Mesenchymal stem cell (in vitro differentiated cells and primary cell): Measurements from ENCODE around the gene CEBPB.

Experiments
- DNase-seq: peaks from one replicate; pipeline ENCODE4 v3.0.0-alpha.2; 2013
- H2AFZ ChIP-seq: one replicate; pipeline ENCODE4 v1.6.1; 2013; ENCODE audit warnings: low read depth, mild to moderate bottlenecking, control low read depth, inconsistent platforms, low read length, moderate library complexity
- H2AK5ac ChIP-seq: 2 replicates; pipeline ENCODE4 v1.6.1; 2013; ENCODE audit warnings: low read length, moderate library complexity, mild to moderate bottlenecking, inconsistent platforms; ENCODE audit not compliant: severe bottlenecking
- H2BK120ac ChIP-seq: one replicate; pipeline ENCODE4 v1.6.1; 2013; ENCODE audit warnings: low read depth, mild to moderate bottlenecking, inconsistent platforms, low read length, moderate library complexity
- H2BK12ac ChIP-seq, 2 experiments: one replicate each; pipeline ENCODE4 v1.6.1; 2013; ENCODE audit warnings: inconsistent platforms in 2 of 2, low read length in 2 of 2, mild to moderate bottlenecking in 2 of 2, moderate library complexity in 2 of 2, control low read depth in 1 of 2
- H2BK15ac ChIP-seq: one replicate; pipeline ENCODE4 v1.6.1; 2013; ENCODE audit warnings: mild to moderate bottlenecking, low read depth, inconsistent platforms; ENCODE audit not compliant: poor library complexity, severe bottlenecking
- H2BK5ac ChIP-seq: 2 replicates; pipeline ENCODE4 v1.6.1; 2013; ENCODE audit warnings: low read depth, mild to moderate bottlenecking, low read length, control low read depth, inconsistent platforms; ENCODE audit not compliant: poor library complexity, severe bottlenecking
- H3K14ac ChIP-seq, 2 experiments: one replicate each; pipeline ENCODE4 v1.6.1; 2013; ENCODE audit warnings: inconsistent platforms in 2 of 2, low read length in 2 of 2, control low read depth in 1 of 2, mild to moderate bottlenecking in 1 of 2, moderate library complexity in 1 of 2
- H3K18ac ChIP-seq, 2 experiments: one replicate each; pipeline ENCODE4 v1.6.1; 2013; ENCODE audit warnings: inconsistent platforms in 2 of 2, low read length in 2 of 2, control low read depth in 1 of 2, low read depth in 1 of 2, mild to moderate bottlenecking in 1 of 2
- H3K23ac ChIP-seq, 2 experiments: one replicate each; pipeline ENCODE4 v1.6.1; 2013; ENCODE audit warnings: inconsistent platforms in 2 of 2, low read length in 2 of 2, mild to moderate bottlenecking in 2 of 2, moderate library complexity in 2 of 2, control low read depth in 1 of 2
- H3K27ac ChIP-seq: 2 replicates; pipeline ENCODE4 v1.5.1; 2013; ENCODE audit warnings: mild to moderate bottlenecking, moderate library complexity, low read length, control low read depth, inconsistent platforms; ENCODE audit not compliant: poor library complexity, severe bottlenecking
- H3K27me3 ChIP-seq, 2 experiments: 2 replicates each; pipeline versions ENCODE4 v1.6.1 to v1.7.0; 2013; ENCODE audit warnings: low read length in 2 of 2, mild to moderate bottlenecking in 2 of 2, moderate library complexity in 2 of 2, control low read depth in 1 of 2, inconsistent platforms in 1 of 2; ENCODE audit not compliant: control insufficient read depth in 1 of 2, insufficient read depth in 1 of 2
- H3K36me3 ChIP-seq, 2 experiments: 2 replicates each; pipeline versions ENCODE4 v1.6.1 to v1.7.0; 2013; ENCODE audit warnings: low read length in 2 of 2, control low read depth in 1 of 2, inconsistent platforms in 1 of 2, low read depth in 1 of 2, mild to moderate bottlenecking in 1 of 2; ENCODE audit not compliant: insufficient read depth in 2 of 2, control insufficient read depth in 1 of 2
- H3K4ac ChIP-seq, 2 experiments: one replicate each; pipeline ENCODE4 v1.6.1; 2013; ENCODE audit warnings: inconsistent platforms in 2 of 2, low read length in 2 of 2, mild to moderate bottlenecking in 2 of 2, moderate library complexity in 2 of 2, control low read depth in 1 of 2, low read depth in 1 of 2
- H3K4me1 ChIP-seq: 2 replicates; pipeline ENCODE4 v1.6.1; 2013; ENCODE audit warnings: low read depth, low read length, control low read depth; ENCODE audit not compliant: control insufficient read depth, insufficient read depth
- H3K4me2 ChIP-seq: 2 replicates; pipeline ENCODE4 v1.6.1; 2013; ENCODE audit warnings: low read length, mild to moderate bottlenecking, inconsistent platforms; ENCODE audit not compliant: poor library complexity, severe bottlenecking
- H3K4me3 ChIP-seq, 2 experiments: 2 replicates each; pipeline versions ENCODE4 v1.5.1 to v1.7.0; 2013; ENCODE audit warnings: low read length in 2 of 2, mild to moderate bottlenecking in 2 of 2, control low read depth in 1 of 2, low read depth in 1 of 2; ENCODE audit not compliant: insufficient read depth in 1 of 2
- H3K79me1 ChIP-seq: replicated peaks from 2 replicates; pipeline ENCODE4 v1.6.1; 2013; ENCODE audit warnings: mild to moderate bottlenecking, control low read depth, low read length, inconsistent platforms; ENCODE audit not compliant: poor library complexity, severe bottlenecking
- H3K9ac ChIP-seq: 2 replicates; pipeline ENCODE4 v1.7.0; 2013; ENCODE audit warnings: mild to moderate bottlenecking, low read length, moderate library complexity
- H3K9me3 ChIP-seq: 2 replicates; pipeline ENCODE4 v1.7.0; 2013; ENCODE audit warnings: mild to moderate bottlenecking, low read length; ENCODE audit not compliant: control insufficient read depth
- H4K8ac ChIP-seq: one replicate; pipeline ENCODE4 v1.6.1; 2013; ENCODE audit warnings: inconsistent platforms, mild to moderate bottlenecking, low read length, moderate library complexity
- H4K91ac ChIP-seq: one replicate; pipeline ENCODE4 v1.6.1; 2013; ENCODE audit warnings: mild to moderate bottlenecking, low read length, inconsistent platforms
- WGBS: methylation state at CpG from one replicate; pipeline ENCODE4 v1.1.7; 2013; ENCODE audit warnings: mixed read lengths; 5-methylcytosine and 5-hydroxymethylcytosine counted together

CEBPB gene

DNA sequence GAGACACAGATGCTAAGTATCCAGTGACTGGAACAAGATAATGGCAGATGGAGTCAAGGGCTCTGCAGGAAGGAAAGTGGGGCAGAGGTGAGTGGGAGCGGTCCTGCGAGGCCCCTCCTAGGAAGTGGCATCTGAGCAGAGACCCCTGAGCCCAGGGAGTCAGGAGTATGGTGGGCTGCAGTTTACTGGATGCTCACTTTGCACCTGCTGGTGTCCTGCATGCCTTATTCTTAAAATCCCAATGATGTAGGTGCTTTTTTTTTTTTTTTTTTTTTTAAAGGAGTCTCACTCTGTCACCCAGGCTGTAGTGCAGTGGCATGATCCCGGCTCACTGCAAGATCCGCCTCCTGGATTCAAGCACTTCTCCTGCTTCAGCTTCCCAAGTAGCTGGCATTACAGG lies 5.6 kb downstream of the CEBPB start:
- Histone ChIP-seq H4K91ac (no peak overlapping the region), H3K79me1 (peaks cover 10% of the 10 kb centered on the region), H3K23ac (no peak overlapping the region), H2BK15ac (no peak overlapping the region), H3K27ac (no peak overlapping the region), H2AFZ (no peak overlapping the region), H2BK5ac (no peak overlapping the region), H3K9ac (peak overlapping the region; percentile 99), H3K27me3 (no peaks in the 10 kb centered on the region), H2BK12ac (no peak overlapping the region), H3K4me3 (no peak overlapping the region), H3K9me3 (peaks cover 8% of the 10 kb centered on the region), H3K14ac (no peak overlapping the region), H4K8ac (peak overlapping the region; percentile 56), H3K4ac (no peak overlapping the region), H2AK5ac (no peak overlapping the region), H2BK120ac (no peak overlapping the region), H3K4me1 (peaks cover 25% of the 10 kb centered on the region), H3K18ac (no peak overlapping the region), H3K4me2 (no peak overlapping the region), H3K36me3 (peaks cover 17 to 43% of the 10 kb centered on the region in 2 experiments)
- DNase-seq: peak; percentile 34
- WGBS: 91% methylated on average over 4 of the region's 4 CpGs

DNA sequence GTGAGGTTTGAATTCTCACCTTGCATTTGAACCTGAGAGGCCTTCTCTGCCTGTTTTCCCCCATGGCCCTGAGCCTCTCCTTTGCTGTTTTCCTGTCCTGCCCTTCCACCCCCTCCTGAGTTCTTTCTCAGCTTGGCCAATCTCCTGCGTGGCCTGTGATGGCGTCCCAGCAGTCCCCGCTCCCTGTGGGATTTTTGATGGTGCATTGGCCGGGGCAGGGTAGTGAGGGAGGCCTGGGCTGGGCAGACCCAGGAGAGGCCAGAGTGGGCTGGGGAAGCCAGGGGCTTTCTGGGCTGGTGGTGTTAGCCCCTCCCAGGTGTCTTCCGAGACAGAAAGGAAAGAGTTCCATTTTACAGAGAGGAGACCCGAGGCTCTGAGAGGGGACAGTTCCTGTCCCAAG lies 6.3 kb downstream of the CEBPB start:
- Histone ChIP-seq H3K27ac (no peak overlapping the region), H2BK15ac (no peak overlapping the region), H3K23ac (no peak overlapping the region), H2AFZ (no peak overlapping the region), H3K4me1 (peaks cover 25% of the 10 kb centered on the region), H2BK120ac (no peak overlapping the region), H3K27me3 (no peaks in the 10 kb centered on the region), H2BK5ac (no peak overlapping the region), H3K4ac (peak overlapping the region in 1 of 2 experiments; percentile 22), H2AK5ac (no peak overlapping the region), H3K4me3 (no peak overlapping the region), H3K36me3 (peaks cover 17 to 43% of the 10 kb centered on the region in 2 experiments), H3K14ac (no peak overlapping the region), H2BK12ac (peak overlapping the region; percentile 18 to 23), H3K9me3 (peaks cover 8% of the 10 kb centered on the region), H3K9ac (peak overlapping the region; percentile 13), H3K4me2 (no peak overlapping the region), H3K18ac (peak overlapping the region in 1 of 2 experiments; percentile 41), H4K8ac (peak overlapping the region; percentile 55), H3K79me1 (peaks cover 10% of the 10 kb centered on the region), H4K91ac (no peak overlapping the region)
- no peak for DNase-seq
- 93% methylated on average over 6 of the region's 6 CpGs for WGBS

DNA sequence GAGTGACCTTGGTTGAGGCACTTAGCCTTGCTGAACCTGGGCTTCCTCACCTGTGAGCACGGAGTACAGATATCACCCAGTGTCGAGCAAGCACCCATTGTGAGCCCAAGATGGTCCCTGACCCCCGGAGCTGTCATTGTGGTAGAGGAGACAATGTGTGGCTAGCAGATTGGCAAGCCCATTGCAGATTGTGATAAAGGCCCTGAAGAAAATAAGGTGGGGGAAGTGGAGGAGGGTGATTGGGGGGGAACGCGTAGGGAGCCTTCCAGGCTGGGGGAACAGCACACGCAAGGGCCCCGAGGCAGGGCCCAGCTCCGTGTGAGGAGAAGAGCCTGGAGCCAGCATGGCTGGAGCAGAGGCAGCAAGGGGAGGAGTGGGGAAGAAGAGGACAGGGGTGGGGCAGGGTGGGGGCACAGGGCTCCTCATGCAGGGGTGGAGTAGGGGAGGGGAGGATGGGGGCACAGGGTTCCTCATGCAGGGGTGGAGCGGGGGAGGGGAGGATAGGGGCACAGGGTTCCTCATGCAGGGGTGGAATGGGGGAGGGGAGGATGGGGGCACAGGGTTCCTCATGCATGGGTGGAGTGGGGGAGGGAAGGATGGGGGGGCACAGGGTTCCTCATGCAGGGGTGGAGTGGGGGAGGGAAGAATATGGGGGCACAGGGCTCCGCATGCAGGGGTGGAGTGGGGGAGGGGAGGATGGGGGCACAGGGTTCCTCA lies 7.0 kb downstream of the CEBPB start:
- Histone ChIP-seq H3K36me3 (peaks cover 17 to 38% of the 10 kb centered on the region in 2 experiments), H2AFZ (no peak overlapping the region)
- no peak for DNase-seq

DNA sequence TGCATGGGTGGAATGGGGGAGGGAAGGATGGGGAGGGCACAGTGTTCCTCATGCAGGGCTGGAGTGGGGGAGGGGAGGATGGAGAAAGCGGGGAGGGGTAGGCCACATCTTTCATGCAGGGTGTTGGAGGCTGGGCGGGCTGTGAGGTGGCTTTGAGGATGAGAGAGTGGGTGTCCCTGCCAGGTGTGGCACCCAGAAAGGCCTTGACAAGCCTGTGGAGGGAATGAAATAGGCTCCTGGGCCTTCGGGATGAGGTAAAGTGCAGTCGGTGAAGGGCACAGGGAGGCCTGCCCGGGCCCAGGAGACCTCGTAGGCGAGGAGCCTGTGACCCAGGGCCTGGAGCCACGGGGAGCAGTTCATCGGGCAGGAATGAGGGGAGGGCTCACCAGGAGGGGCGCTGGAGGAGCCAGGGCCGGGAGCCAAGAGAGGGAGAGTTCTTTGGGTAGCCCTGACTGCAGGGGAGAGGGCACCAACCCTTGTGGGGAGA lies 7.6 kb downstream of the CEBPB start:
- no peak overlapping the region for H2AFZ ChIP-seq
- no peak overlapping the region for H2AK5ac ChIP-seq
- H3K36me3 ChIP-seq: peaks cover 16 to 32% of the 10 kb centered on the region in 2 experiments
- H4K8ac ChIP-seq: peak overlapping the region; percentile 39
- H3K4me3 ChIP-seq: no peak overlapping the region
- no peak overlapping the region for H3K4ac ChIP-seq
- no peak overlapping the region for H2BK120ac ChIP-seq
- no peak overlapping the region for H3K18ac ChIP-seq
- H3K4me2 ChIP-seq: no peak overlapping the region
- peak overlapping the region; percentile 18 for H4K91ac ChIP-seq
- no peak overlapping the region for H2BK15ac ChIP-seq
- no peak overlapping the region for H3K23ac ChIP-seq
- no peak overlapping the region for H2BK5ac ChIP-seq
- 84% methylated on average over 11 of the region's 11 CpGs for WGBS
- no peak overlapping the region for H3K27ac ChIP-seq
- H3K27me3 ChIP-seq: no peaks in the 10 kb centered on the region
- H3K14ac ChIP-seq: no peak overlapping the region
- H3K4me1 ChIP-seq: peaks cover 21% of the 10 kb centered on the region
- no peak overlapping the region for H3K9ac ChIP-seq
- H3K9me3 ChIP-seq: peaks cover 13% of the 10 kb centered on the region
- peak overlapping the region in 1 of 2 experiments; percentile 81 for H2BK12ac ChIP-seq
- peaks cover 10% of the 10 kb centered on the region for H3K79me1 ChIP-seq
- no peak for DNase-seq

More for the DNA sequence above, 7.0 kb downstream of the CEBPB start:
- H3K9me3 ChIP-seq: peaks cover 8% of the 10 kb centered on the region
- H3K4me3 ChIP-seq: no peak overlapping the region
- peaks cover 10% of the 10 kb centered on the region for H3K79me1 ChIP-seq
- peak overlapping the region in 1 of 2 experiments; percentile 13 for H3K18ac ChIP-seq
- H2BK120ac ChIP-seq: no peak overlapping the region
- no peak overlapping the region for H2BK12ac ChIP-seq
- WGBS: 90% methylated on average over 10 of the region's 10 CpGs
- no peaks in the 10 kb centered on the region for H3K27me3 ChIP-seq
- no peak overlapping the region for H2AK5ac ChIP-seq
- H3K4me1 ChIP-seq: peaks cover 25% of the 10 kb centered on the region
- no peak overlapping the region for H4K8ac ChIP-seq
- H3K14ac ChIP-seq: no peak overlapping the region
- no peak overlapping the region for H3K27ac ChIP-seq
- H3K23ac ChIP-seq: no peak overlapping the region
- H4K91ac ChIP-seq: no peak overlapping the region
- H3K9ac ChIP-seq: peak overlapping the region; percentile 13
- H2BK15ac ChIP-seq: peak overlapping the region; percentile 6
- H3K4ac ChIP-seq: peak overlapping the region in 1 of 2 experiments; percentile 35
- H3K4me2 ChIP-seq: no peak overlapping the region
- H2BK5ac ChIP-seq: no peak overlapping the region
